UCSD-AML1 (cell line): ENCODE data around the gene DLGAP1.
"Not testable (repeated sequence)": the region's sequence is repeated elsewhere in the genome, so short reads cannot be mapped to it uniquely, and the experiment has no call there.

Experiments
- DNase-seq: peaks from one replicate; lab custom pipeline; 2025; ENCODE audit not compliant: unreplicated experiment; lab: John Stamatoyannopoulos, UW

DLGAP1 gene

DNA sequence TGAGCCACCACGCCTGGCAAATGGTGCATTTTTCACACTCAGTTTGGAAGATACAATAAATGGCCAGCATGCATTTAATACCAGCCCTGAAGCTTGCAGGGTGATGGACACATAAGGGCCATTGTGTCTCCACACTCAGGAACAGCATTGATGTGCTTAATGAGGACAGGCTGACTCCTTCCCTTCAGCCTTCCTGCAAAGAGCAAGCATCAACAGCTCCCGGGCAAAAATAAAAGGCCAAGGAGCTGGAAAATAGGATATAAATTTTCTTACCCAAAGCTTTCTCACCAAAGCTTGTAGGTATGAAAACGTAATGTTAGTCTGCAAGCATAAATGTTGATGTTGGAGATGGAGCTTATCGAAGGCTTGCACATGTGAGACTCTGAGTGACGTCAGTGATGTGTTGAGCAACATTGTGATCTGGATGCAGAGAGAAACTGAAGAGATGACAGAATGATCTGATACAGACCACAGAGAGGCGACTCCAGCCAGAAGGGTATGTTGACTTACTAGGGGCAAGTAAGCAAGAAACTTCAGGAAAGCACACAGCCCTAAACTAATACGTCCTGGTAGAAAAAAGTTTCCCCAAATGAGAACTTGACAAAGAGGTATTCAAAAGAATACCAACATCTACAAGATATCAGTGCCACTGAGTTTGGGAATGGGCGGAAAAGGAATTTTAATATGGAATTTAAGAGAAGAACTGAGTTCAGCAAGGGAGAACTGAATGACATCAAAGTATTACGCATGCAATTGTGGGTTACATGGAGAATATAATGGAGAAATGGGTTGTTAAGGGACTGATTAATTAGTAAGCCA is 748.6 kb downstream of the DLGAP1 start:
- DNase-seq = no peak

DNA sequence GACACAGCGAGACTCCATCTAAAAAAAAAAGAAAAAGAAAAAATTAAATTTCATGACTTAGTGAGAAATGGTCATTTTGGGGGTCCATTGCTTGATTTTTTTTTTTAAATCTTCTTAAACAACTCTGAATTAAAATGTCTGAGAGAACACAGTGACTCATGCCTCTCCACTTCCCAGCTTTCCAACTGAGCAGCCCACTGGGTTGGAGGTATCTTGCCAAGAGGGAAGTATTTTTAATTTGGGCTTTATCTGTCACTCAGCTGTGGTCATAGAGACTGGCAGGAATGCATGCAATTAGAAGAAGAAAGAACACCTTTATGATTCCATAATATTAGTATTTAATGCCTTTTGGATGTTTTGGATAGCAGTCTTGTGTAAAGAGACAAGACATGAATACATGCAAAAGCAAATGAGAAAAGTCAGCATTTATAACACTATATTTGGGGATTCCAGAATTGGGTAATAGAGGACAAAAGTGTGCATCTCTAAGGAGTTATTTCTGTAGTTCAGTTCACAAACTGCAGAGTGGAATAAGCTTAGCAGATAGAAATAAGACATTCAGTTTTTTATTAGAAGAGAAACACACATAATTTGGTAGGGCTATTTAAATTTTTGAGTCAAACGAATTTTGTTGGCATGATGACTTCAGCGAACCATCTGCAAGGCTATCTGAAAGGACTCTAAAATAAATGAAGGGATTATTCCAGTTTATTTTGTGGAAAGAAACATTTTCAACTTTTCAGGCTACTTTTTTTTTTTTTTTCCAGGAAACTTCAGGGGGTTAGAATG is 750.4 kb downstream of the DLGAP1 start:
- DNase-seq = no peak

DNA sequence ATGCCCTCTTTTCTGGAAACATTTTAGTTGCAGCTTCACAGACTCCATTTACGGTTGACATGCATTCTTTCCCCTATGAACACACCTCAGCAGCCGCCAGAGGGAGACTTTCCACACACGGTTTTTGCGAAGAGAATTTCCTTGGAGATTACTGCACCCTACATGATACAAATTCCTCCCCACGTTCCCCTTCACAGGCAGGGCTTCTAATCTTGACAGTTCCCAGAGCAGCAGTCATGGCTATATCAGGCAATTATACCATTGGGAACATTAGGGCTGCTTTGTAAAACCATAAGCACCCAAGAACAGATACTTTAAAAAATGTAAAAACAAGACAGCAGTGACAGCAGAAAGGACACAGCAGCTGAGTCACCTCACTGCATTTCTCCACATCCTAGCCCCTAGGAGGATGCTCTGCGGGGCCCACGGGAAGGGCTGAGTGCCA is 751.4 kb downstream of the DLGAP1 start:
- DNase-seq = peak; percentile 42

DNA sequence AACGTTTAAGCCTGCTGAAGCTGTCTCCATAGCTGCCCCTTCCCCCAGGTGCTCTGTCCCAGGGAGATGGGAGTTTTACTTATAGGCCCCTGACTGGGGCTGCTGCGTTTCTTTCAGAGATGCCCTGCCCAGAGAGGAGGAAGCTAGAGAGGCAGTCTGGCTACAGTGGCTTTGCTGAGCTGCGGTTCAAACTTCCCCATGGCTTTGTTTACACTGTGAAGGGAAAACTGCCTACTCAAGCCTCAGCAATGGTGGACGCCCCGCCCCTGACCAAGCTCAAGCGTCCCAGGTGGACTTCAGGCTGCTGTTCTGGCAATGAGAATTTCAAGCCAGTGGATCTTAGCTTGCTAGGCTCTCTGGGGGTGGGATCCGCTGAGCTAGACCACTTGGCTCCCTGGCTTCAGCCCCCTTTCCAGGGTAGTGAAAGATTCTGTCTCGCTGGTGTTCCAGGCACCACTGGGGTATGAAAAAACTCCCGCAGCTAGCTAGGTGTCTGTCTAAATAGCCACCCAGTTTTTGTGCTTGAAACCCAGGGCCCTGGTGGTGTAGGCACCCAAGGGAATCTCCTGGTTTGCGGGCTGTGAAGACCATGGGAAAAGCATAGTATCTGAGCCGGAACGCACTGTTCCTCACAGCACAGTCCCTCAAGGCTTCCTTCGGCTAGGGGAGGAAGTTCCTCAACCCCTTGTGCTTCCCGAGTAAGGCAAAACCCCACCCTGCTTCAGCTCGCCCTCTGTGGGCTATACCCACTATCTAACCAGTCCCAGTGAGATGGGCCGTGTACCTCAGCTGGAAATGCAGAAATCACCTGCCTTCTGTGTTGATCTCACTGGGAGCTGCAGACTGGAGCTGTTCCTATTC is 755.2 kb downstream of the DLGAP1 start:
- DNase-seq = peak; percentile 76

DNA sequence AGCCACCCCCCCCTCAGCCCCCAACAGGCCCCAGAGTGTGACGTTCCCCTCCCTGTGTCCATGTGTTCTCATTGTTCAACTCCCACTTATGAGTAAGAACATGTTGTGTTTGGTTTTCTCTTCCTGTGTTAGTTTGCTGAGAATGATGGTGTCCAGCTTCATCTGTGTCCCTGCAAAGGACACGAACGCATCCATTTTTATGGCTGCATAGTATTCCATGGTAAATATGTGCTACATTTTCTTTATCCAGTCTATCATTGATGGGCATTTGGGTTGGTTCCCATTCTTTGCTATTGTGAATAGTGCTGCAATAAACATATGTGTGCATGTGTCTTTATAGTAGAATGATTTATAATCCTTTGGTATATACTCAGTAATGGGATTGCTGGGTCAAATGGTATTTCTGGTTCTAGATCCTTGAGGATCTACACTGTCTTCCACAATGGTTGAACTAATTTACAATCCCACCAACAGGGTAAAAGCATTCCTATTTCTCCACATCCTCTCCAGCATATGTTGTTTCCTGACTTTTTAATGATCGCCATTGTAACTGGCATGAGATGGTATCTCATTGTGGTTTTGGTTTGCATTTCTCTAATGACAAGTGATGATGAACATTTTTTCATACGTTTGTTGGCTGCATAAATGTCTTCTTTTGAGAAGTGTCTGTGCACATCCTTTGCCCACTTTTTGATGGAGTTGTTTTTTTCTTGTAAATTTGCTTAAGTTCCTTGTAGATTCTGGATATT is 760.9 kb downstream of the DLGAP1 start:
- DNase-seq = not testable (repeated sequence)

DNA sequence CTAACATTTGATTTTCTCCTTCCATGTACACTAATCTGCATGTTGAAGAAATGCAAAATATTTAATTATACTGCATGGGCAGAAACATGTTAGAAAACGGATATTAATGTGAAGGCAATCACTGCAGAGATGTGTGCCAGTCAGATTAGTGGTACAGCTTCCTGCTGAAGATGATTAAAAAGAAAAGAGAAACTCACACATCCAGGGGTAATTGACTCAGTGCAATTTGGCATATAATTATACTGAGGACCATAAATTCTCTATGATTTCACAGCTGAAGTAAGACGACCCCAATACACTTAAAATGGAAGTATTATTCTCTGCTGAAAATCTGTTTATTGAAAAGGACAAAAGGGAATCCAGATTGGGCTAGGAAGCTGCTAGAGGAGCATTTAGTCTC is 761.7 kb downstream of the DLGAP1 start:
- DNase-seq = no peak

DNA sequence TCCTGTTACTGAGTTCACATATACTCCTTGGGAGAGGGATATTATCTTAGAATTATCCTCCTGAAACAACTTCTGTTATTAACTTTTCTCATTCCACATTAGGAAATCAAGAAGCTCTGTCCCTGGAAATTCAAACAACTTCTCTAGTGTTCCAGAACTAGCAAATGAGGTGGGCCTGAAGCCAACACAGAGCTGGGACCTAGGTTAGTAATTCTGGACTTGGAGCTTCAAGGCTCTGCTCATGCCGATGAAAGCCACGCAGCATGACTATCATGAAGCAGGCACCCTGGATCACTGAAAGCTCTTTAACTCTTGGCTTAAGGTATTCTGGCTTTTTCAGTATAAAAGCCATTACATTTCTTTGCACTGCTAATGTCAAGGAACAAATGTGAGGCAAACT is 762.4 kb downstream of the DLGAP1 start:
- DNase-seq = no peak

DNA sequence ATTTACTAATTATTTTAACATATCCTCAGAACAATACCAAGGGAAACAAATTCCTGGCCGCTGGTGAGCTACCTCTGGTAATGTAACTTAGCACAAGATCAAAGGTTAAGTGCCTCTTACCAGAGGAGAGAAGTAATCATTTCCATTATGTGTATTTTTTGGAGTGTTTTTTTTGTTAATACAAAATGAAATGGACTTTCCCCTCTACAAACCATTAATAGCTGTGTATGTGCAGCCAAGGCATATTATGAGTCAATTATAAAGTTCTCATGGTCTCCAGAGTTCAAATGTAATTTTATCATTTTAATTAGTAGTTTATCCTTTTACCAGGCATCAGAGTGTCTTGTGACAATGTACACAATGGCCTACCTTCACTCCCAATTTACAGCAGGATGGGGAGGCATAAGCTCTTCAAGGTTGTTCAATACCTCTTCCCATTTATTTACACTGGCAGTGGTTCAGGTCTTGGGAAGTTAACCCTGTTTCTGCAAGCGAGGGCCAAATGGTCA is 762.9 kb downstream of the DLGAP1 start:
- DNase-seq = no peak

DNA sequence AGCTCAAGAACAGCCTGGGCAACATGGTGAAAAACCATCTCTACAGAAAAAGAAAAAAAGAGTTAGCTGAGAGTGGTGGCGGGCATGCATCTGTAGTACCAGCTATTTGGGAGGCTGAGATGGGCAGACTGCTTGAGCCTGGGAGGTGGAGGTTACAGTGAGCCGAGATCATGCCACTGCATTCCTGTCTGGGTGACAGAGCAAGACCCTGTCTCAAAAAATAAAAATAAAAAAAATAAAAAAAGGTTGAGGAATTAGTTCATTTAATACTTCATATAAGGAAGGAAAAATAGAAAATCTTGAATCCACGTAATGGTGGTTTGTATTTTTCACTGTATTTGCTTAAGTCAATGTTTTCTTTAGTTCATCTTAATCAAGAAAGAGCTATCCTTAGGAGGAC is 763.4 kb downstream of the DLGAP1 start:
- no peak for DNase-seq

DNA sequence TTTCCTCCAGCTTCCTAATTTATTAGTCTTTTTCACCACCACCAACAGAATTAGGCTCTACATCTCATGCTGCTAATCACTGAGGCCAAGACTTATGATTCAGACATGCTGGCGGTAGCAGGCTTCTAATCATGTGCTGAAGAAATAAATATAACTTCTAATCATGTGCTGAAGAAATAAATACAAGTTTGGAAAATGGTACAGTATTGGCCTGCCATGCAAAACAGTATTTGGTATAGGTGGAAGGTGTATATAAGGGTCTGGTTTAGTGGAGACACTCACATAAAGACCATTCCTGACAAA is 764.4 kb downstream of the DLGAP1 start:
- DNase-seq = no peak

DNA sequence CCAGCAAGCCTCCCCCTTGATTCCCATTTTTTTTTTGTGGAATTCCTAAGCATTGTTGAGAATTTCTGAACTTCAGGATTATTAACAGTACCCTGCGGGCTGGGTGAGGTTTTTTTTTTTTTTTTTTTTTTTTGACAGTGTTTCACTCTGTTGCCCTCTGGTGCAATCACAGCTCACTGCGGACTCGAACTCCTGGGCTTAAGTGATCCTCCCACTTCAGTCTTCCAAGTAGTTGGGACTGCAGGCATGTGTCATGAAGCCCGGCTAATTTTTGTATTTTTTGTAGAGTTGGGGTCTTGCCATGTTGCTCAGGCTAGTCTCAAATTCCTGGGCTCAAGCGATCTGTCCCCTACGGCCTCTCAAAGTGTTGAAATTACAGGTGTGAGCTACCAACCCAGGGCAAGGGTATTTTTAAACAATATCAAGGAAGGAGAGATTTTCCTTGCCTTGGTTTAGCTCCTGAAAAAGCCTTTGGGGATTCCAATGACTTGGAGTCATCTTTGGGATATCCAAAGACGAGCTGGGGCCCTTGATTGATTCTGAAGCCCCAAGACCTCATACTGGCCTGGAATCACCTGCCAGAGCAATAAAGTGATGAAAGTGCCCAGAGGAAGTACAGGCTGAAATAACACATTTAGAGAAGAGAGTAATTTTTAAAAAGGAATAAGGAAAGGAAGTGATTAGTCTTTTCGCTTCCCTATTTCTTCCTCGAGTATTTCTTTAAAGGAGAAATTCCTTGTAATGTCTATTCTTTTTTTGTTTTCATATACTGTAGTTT is 764.9 kb downstream of the DLGAP1 start:
- DNase-seq = no peak

DNA sequence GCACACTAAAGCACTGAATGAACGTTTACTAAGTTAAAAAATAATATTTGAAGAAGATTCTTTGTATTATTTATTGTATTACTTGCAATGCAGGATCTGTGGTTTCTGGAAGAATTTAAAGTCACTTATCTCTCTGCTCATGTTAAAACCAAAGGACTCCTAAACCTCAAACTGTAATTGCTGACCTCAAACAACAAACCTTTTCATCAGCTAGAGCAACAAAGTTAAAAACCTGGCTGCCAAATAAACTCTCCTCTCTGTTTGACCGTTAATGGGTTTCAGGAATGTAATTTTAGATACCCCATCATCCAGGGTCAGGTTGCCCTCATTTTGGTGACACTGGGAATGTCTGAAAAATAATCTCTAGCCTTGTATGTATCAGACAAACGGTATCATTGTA is 766.0 kb downstream of the DLGAP1 start:
- DNase-seq = no peak

DNA sequence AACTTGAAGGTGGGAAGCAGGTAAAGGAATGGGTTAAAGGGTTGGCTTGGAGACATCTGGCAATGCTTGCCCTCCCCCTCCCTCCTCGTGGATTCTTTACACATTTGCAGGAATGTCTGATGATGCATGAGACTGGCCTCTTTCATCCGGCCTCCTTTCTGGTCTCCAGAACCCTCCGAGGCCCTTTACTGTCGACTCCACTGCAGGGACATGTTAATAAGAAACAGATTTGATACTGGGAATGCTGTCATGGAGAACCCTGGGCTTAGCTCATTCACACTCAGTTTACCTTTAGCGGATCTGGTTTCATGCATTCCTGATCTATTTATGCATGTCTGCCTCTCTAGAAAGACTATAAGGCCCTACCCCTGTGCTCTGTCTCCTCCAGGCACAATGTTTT is 766.4 kb downstream of the DLGAP1 start:
- DNase-seq = no peak

DNA sequence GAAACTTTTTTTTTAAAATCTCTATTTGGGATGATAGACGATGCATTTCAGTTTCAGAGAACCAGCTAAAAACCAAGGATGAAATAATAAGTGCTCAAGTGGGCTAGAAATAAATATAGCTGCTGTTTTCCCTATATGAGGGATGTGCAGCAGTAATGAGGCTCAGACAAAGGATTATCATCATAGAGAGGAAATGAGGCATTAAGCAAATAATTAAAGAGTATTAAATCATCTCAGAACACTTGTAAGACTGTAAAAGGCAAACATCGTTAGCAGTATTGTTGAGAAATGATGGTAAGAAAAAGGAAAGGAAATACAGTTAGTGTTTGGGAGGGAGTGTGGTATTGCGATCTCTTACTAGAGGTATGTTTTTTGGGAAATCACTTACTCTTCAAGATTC is 771.6 kb downstream of the DLGAP1 start:
- DNase-seq = no peak

DNA sequence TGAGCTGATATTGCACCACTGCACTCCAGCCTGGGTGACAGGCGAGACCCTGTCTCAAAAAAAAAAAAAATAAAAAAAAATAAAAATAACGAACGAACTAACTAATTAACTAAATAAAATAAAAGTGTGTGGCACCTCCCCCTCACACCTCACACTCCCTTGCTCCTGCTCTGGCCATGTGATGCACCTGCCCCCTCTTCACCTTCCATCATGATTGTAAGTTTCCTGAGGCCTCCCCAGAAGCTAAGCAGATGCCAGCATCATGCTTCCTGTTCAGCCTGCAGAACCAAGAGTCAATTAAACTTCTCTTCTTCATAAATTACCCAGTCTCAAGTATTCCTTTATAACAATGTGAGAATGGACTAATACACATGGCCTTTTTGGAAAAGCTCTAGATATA is 773.0 kb downstream of the DLGAP1 start:
- DNase-seq = no peak

DNA sequence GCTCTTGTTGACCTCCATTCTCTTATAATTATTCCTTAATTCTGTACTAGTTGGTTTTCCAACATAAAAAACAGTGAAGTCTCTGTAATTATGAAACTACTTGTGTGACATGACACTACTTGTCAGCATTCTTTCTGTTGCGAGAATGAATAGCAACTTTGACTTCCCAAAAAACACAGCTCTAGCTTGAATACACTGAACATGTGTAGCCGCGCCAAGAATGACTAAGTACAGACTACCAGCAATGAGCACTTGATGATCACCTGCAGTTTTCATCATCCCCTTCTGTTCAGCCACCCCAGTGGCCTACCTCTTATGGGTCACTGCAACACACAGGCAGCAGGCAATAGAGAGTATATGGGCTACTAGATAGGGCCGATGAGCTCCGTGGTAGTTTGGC is 775.9 kb downstream of the DLGAP1 start:
- no peak for DNase-seq

DNA sequence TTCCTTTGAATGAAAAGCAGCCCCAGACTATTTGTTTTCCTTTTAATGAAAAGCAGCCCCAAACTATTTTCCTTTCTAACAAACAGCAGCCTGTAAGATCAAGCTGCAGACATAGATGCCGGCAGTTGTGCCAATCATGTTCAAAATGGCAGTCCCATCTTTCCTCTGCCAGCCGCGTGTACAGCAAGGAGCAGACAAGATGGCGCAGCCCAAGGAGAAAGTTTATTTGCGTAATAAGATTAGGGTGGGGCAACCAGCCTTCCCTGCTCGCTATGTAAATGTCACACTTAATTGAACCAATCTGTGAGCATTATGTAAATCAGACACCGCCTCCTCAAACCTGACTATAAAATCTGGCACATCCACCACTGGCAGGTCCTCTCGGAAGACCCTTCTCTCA is 779.1 kb downstream of the DLGAP1 start:
- no peak for DNase-seq

DNA sequence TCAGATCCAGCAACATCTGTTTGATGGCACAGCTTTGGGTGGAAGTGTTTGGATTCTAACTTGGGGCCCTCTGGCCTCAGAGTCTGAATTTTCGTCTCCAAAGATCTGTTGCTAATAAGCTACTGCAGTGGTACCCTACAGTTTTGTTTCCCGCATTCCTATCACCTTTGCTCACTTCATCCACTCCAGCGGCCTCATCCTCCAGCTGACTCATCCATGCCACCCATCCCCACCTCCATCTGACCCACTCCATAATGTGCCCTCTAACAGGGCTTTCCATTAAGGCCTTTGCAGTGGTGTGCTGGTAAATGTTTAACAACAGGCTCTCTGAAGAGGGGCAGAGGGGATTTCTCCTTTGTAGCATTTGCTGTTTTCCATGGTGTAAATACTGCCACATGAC is 779.7 kb downstream of the DLGAP1 start:
- no peak for DNase-seq

DNA sequence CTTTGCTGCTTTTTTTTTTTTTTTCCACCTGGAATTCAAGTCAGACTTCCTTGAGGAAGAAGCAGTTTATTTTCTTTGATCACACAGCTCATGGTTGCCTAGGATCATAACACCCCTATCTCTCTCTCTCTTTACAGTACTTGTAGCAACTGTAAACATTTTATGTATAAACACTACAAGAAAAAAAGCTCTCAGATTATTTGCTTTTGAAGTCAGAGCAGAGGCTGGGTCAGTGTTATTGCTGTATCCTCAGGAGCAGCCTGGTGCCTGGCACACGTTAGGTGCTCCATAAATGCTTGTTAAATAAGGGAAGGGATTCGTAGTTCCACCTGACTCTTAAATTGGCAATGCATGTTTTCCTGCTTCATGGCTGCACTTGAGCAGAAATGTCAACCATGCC is 783.9 kb downstream of the DLGAP1 start:
- DNase-seq = no peak

DNA sequence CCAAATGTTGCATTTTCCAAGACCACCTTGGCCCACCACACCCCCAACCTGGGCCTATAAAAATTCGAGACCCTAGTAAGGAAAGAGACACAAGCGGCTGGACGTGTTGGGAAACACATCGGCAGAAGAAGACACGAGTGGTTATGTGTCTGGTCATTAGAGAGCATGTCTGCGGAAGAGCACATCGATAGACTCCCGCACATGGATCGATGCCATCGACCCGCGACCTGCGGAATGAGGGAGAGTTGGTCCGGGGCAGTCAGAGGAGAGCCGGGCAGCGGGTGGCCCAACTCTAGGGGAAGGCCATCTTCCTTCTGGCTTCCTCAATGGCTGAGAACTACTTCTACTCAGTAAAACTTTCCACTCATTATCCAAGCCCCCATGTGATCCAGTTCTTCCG is 785.7 kb downstream of the DLGAP1 start:
- DNase-seq = no peak
